Gastrocnemius medialis (tissue), 4 donors: ENCODE measurements around the gene PCCA. TPM values are rescaled to one million over a fixed set of nuclear protein-coding genes. Genes with fewer than 3 reads are reported as not detected.

Experiments
- ATAC-seq, 2 donors: fragments of 150-250 bp; one replicate each; pipeline ENCODE4 v1.9.1; 2016
- DNase-seq, 2 donors: peaks; one replicate each; pipeline ENCODE4 v3.0.0-alpha.2; 2019
- H3K27ac ChIP-seq, 4 donors: fragments of 200-600 bp; sonication (generic); 1 replicate in 1 of 4; 2 replicates in 3 of 4; pipeline ENCODE4 v1.5.1; 2016 to 2018; ENCODE audit warnings: mild to moderate bottlenecking in 2 of 4, moderate library complexity in 1 of 4
- H3K27me3 ChIP-seq, 3 donors: fragments of 200-600 bp; sonication (generic) in 2 of 3; 1 replicate in 1 of 3; 2 replicates in 2 of 3; pipeline versions ENCODE4 v1.5.1 to v1.6.0; 2016 to 2019; ENCODE audit warnings: mild to moderate bottlenecking in 1 of 3, moderate library complexity in 1 of 3
- H3K36me3 ChIP-seq, 2 donors: fragments of 200-600 bp; sonication (generic) in 1 of 2; one replicate each; pipeline ENCODE4 v1.5.1; 2017 to 2018
- H3K4me1 ChIP-seq, 2 donors: fragments of 200-600 bp; sonication (generic) in 1 of 2; one replicate each; pipeline ENCODE4 v1.5.1; 2016 to 2017; ENCODE audit warnings: mild to moderate bottlenecking in 2 of 2
- H3K4me3 ChIP-seq, 4 donors: fragments of 200-600 bp; sonication (generic) in 3 of 4; 1 replicate in 1 of 4; 2 replicates in 3 of 4; pipeline ENCODE4 v1.5.1; 2016 to 2019; ENCODE audit warnings: mild to moderate bottlenecking in 2 of 4
- H3K9me3 ChIP-seq, 3 donors: fragments of 200-600 bp; sonication (generic) in 2 of 3; 1 replicate in 1 of 3; 2 replicates in 2 of 3; pipeline ENCODE4 v1.5.1; 2016 to 2019
- CTCF ChIP-seq, 5 experiments: fragments of 450-650 bp in 3 of 5; fragments of 200-600 bp in 2 of 5; sonication (generic) in 2 of 5; IDR thresholded peaks in 4 of 5; conservative IDR thresholded peaks in 1 of 5; 1 replicate in 4 of 5; 2 replicates in 1 of 5; pipeline ENCODE4 v1.5.1; 2016 to 2019; ENCODE audit warnings: antibody characterized with exemption in 5 of 5, mild to moderate bottlenecking in 3 of 5, moderate library complexity in 3 of 5
- POLR2A ChIP-seq, 2 donors: fragments of 450-650 bp; IDR thresholded peaks; one replicate each; pipeline ENCODE4 v1.6.1; 2017; ENCODE audit warnings: antibody characterized with exemption in 2 of 2, mild to moderate bottlenecking in 2 of 2, moderate library complexity in 2 of 2
- in situ Hi-C, 4 donors: fragments of 200-750 bp; cut with MboI; loops; one replicate each; pipeline versions ENCODE4 v1.15.0 to v1.8.0; 2017; ENCODE audit warnings: low sequenced_read_pairs in 4 of 4
- intact Hi-C: fragments of 100-400 bp; cut with DNase I; formaldehyde crosslinking; loops from one replicate; pipeline ENCODE4 v1.15.1; 2023; ENCODE audit warnings: low total_unique reads
- total RNA-seq, 4 donors: library from RNA; depleted of rRNA; stranded (reverse); fragments of >200 nt; gene quantifications; one replicate each; pipeline versions ENCODE4 v1.1.0 to v1.2.3, GENCODE V29; 2016

Gene PCCA
- total RNA-seq, 4 donors from 2014 or later: 7.5 to 19.5 (median 10.8) TPM

GRCh38 chr13:100333141-100333540, 244.2 kb downstream of the PCCA start:
- no peaks in the 10 kb centered on the region for H3K27me3 ChIP-seq
- in situ Hi-C loops: no loop called here
- H3K4me1 ChIP-seq: no peaks in the 10 kb centered on the region
- H3K27ac ChIP-seq: no peak overlapping the region
- H3K36me3 ChIP-seq: peaks cover 0 to 17% of the 10 kb centered on the region in 2 donors
- intact Hi-C loops: no loop called here
- DNase-seq (no peak), ATAC-seq (no peak)
- TF ChIP-seq CTCF (IDR thresholded peaks at IDR 0.05 in 4 of 5, conservative IDR thresholded peaks at IDR 0.05 in 1 of 5): no peak
- no peak for TF ChIP-seq POLR2A (IDR thresholded peaks at IDR 0.05)
- H3K9me3 ChIP-seq: no peaks in the 10 kb centered on the region
- no peak overlapping the region for H3K4me3 ChIP-seq

- Histone ChIP-seq H3K4me1 (no peaks in the 10 kb centered on the region), H3K27ac (no peak overlapping the region), H3K27me3 (no peaks in the 10 kb centered on the region), H3K9me3 (no peaks in the 10 kb centered on the region), H3K36me3 (peaks cover 0 to 17% of the 10 kb centered on the region in 2 donors), H3K4me3 (no peak overlapping the region)
- DNase-seq (no peak), ATAC-seq (no peak)
- intact Hi-C loops: no loop called here
- no peak for TF ChIP-seq CTCF (IDR thresholded peaks at IDR 0.05 in 4 of 5, conservative IDR thresholded peaks at IDR 0.05 in 1 of 5)
- no peak for TF ChIP-seq POLR2A (IDR thresholded peaks at IDR 0.05)
- in situ Hi-C loops: no loop called here
Observed at GRCh38 chr13:100334214-100334613, 245.3 kb downstream of the PCCA start.

GRCh38 chr13:100336795-100337516, 248.1 kb downstream of the PCCA start:
- Histone ChIP-seq H3K4me1 (no peaks in the 10 kb centered on the region), H3K4me3 (no peak overlapping the region), H3K27ac (no peak overlapping the region), H3K9me3 (no peaks in the 10 kb centered on the region), H3K27me3 (no peaks in the 10 kb centered on the region), H3K36me3 (peaks cover 0 to 8% of the 10 kb centered on the region in 2 donors)
- no peak for TF ChIP-seq POLR2A (IDR thresholded peaks at IDR 0.05)
- no peak for TF ChIP-seq CTCF (IDR thresholded peaks at IDR 0.05 in 4 of 5, conservative IDR thresholded peaks at IDR 0.05 in 1 of 5)
- intact Hi-C loops: no loop called here
- no peak for ATAC-seq
- no peak for DNase-seq
- in situ Hi-C loops: no loop called here

- DNase-seq (no peak), ATAC-seq (no peak)
- peaks cover 0 to 6% of the 10 kb centered on the region in 2 donors for H3K36me3 ChIP-seq
- H3K4me1 ChIP-seq: no peaks in the 10 kb centered on the region
- no peak overlapping the region for H3K27ac ChIP-seq
- in situ Hi-C loops (no loop called here), intact Hi-C loops (no loop called here)
- H3K9me3 ChIP-seq: no peaks in the 10 kb centered on the region
- H3K27me3 ChIP-seq: no peaks in the 10 kb centered on the region
- TF ChIP-seq CTCF (IDR thresholded peaks at IDR 0.05 in 4 of 5, conservative IDR thresholded peaks at IDR 0.05 in 1 of 5): no peak
- no peak for TF ChIP-seq POLR2A (IDR thresholded peaks at IDR 0.05)
- no peak overlapping the region for H3K4me3 ChIP-seq
Observed at GRCh38 chr13:100338275-100338674, 249.4 kb downstream of the PCCA start.
